ENCODE results near the gene KDR.

DNA sequence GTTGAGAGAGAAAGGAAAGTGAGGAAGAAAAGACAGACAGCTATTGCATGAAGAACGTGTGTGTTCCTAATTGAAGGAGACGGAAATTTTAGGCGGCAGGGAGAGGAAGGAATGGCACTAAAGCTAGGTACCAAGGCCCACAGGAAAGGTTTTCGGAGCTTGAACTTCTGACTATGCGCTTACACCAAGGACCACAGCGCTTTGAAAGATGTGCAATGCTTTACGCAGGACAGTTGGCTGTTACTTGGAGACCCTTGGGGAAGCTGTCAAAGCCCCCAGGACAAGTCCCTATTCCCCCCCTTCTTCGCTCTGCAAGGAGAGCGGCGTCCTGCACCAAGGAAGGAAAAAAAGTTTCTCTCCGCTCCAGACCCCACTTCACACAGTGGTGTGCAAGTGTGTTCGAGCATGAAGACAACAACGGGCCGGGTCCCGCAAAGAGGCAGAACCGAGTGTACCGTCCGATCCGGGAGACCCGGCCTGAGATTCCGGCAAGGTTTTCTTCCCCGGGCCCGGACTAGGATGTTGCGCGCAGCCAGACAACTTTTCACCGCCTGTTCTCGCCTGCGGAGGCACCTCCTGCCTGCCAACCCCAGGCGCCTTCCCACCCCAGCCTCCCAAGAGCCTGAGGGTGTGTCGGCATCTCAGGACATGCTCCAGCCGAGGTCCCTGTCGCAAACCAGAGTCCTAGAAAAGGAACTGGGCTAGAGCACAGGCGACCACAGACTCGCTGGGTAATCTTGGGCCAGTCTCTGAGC is 896 bp downstream of the KDR start:
- TF ChIP-seq, protein P1, sequence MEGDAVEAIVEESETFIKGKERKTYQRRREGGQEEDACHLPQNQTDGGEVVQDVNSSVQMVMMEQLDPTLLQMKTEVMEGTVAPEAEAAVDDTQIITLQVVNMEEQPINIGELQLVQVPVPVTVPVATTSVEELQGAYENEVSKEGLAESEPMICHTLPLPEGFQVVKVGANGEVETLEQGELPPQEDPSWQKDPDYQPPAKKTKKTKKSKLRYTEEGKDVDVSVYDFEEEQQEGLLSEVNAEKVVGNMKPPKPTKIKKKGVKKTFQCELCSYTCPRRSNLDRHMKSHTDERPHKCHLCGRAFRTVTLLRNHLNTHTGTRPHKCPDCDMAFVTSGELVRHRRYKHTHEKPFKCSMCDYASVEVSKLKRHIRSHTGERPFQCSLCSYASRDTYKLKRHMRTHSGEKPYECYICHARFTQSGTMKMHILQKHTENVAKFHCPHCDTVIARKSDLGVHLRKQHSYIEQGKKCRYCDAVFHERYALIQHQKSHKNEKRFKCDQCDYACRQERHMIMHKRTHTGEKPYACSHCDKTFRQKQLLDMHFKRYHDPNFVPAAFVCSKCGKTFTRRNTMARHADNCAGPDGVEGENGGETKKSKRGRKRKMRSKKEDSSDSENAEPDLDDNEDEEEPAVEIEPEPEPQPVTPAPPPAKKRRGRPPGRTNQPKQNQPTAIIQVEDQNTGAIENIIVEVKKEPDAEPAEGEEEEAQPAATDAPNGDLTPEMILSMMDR (IDR thresholded peaks at IDR 0.05): no peak
- TF ChIP-seq POLR2A (IDR thresholded peaks at IDR 0.05): no peak
